K562 treated with DMSO at 1 percent for 12 hours (cell line): Measurements from ENCODE around the gene SMIM27. TPM values are rescaled to one million over a fixed set of nuclear protein-coding genes. Genes with fewer than 3 reads are reported as not detected.

ENCODE experiments used
- total RNA-seq: library from RNA; unstranded; fragments of 300-600 nt; gene quantifications from 2 replicates; pipeline ENCODE4 v1.2.3, GENCODE V29; 2022; ENCODE audit not compliant: insufficient read depth

Gene SMIM27, protein sequence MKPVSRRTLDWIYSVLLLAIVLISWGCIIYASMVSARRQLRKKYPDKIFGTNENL
- 0.82 and 14.9 TPM in 2 replicates for total RNA-seq

DNA sequence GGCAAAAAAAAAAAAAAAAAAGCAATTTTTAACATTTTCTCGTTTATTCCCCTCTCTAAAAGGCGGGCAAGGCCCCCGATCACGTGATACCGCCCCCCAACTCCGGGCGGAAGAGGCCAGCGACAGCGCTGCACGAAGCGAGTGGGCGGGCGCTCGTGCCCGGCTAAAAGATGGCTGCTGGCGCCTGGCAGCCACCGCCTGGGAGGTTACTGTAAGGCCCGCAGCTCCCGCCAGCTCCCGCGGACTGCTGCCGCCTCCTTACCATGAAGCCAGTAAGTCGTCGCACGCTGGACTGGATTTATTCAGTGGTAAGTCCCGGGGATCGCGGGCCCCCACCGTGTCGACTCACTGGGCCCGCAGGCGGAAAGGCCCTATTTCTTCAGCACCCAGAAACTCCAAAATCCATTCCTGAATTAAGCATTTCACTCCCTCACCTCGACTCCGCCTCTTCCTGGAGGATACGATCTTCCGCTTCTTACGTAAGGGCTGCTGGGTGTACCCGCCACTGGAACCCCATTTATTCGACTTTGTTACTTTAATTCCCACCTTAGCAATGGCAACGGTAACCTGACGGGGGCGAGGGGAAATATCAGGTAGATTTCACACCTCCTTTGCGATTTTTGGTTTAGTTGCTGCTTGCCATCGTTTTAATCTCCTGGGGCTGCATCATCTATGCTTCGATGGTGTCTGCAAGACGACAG lies at the start of gene SMIM27, which contains the start of gene TOPORS:
Gene SMIM27 (plus strand): TSS at position 156 of the 701 bp plus-strand sequence. CDS start 108 bp downstream, at position 264.
Gene TOPORS (minus strand): TSS at position 415 of the 701 bp plus-strand sequence. CDS start 150 bp downstream, at position 265.

DNA sequence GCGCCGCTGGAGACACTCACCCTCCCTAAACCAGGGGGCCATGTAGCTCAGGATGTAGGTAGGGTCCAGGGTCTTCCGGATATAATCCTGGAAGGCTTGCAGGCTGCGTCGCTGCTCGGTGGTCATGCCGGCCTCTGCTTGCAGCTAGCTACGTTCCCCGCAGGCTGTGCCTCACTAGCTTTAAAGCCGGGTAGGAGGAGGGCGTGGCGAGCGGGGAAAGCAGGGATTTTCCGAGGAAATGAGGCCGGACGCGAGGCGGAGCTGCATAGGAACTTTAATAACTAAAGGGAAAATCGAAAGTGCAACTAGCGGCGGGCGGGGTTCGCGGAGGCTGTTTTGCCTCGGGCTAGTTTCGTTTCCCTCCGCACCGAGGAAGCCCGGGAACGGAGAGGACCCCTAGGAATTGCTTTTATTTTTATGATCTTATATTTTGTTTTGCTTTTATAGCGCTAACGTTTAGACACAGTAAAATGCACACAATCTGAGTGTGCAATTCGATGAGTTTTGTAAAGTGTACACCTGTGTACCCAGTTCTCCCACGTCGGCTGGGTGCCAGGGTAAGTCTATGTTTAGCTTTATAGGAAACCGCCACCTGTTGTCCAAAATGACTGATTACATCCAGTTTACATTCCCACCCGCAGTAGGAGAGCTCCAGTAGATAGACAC lies 26.0 kb upstream of the SMIM27 start, which contains the start of gene RIGI:
Gene RIGI (minus strand): TSS at position 156 of the 666 bp plus-strand sequence. CDS start 30 bp downstream, at position 126.

GRCh38 chr9:32572900-32573523 lies 20.9 kb downstream of the SMIM27 start, which contains the start of gene NDUFB6:
TSS of gene NDUFB6 (minus strand) at chr9:32573159. CDS start at chr9:32573060, 99 bp downstream.

Other genes with a start within 250 kb of the SMIM27 start
- 8.8 and 18.5 TPM in 2 replicates for gene ACO1, start 167.7 kb upstream of the SMIM27 start, total RNA-seq
- 0.31 and 1.3 TPM in 2 replicates for gene RIGI, start 26.1 kb upstream of the SMIM27 start, total RNA-seq
- gene TOPORS, start 259 bp downstream of the SMIM27 start, total RNA-seq: 2.6 and 9.1 TPM in 2 replicates
- gene NDUFB6, start 20.8 kb downstream of the SMIM27 start, total RNA-seq: 31.7 and 33.5 TPM in 2 replicates
- gene TAF1L, start 83.3 kb downstream of the SMIM27 start, total RNA-seq: 0.17 TPM in 1 of 2 replicates, not detected in the other
- gene TMEM215, start 231.2 kb downstream of the SMIM27 start, total RNA-seq: not detected in 2 replicates